GM19463 (cell line): ENCODE data around the gene GPSM3.
A peak's percentile ranks its signal among the peaks of the same experiment; 100 is the strongest.
"Not testable (repeated sequence)": the region's sequence is repeated elsewhere in the genome, so short reads cannot be mapped to it uniquely, and the experiment has no call there.

Experiments used
- ATAC-seq: cut with Tn5 transposase; IDR thresholded peaks from one replicate; pipeline ENCODE4 v1.9.1; 2021; ENCODE audit warnings: mild to moderate bottlenecking, moderate library complexity; ENCODE audit not compliant: unreplicated experiment

GPSM3 gene

GRCh38 chr6:32203426-32204267, 11.2 kb upstream of the GPSM3 start:
- no peak for ATAC-seq

DNA sequence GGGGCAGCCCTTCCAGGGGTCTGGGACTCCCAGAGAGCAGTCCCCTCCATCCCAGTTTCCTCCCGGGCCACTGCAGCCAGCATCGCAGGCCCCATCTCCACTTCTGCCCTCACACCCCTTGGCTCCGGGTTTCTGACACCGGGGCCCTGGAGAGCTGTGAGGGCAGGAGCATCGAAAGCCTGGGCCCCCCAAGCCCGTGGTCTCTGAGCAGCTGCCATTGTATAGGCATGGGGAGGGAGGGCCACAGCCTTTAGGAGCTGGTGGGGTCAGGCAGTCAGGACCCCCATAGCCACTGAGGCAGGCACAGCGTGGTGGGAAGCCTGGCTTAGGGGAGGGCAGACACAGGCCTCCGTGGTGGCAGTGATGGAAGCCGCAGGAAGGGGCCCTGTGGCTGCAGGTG, 9.7 kb upstream of the GPSM3 start:
- ATAC-seq, result no peak

GRCh38 chr6:32200711-32201475, 8.4 kb upstream of the GPSM3 start:
- no peak for ATAC-seq

DNA sequence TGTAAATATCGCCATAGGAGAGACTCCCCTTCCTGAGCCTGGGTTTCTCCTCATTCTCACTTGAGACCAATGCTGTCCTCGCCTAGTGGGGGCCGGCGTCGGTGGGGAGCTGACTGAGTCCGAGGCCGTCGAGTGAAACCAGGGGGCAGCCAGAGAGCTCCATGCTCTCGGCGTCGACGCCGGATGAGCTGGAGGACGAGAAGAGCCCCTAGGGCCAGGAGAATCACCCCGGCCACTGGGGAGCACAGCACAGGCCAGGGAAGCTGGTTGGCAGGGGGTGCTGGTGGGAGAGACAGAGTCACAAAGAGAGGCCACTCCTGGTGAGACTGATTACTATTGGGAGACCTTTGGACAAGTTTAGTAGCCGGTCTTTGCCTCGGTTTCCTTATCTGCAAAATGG, 6.4 kb upstream of the GPSM3 start:
- ATAC-seq, result no peak

GRCh38 chr6:32198345-32198696, 5.9 kb upstream of the GPSM3 start:
- ATAC-seq, result no peak

DNA sequence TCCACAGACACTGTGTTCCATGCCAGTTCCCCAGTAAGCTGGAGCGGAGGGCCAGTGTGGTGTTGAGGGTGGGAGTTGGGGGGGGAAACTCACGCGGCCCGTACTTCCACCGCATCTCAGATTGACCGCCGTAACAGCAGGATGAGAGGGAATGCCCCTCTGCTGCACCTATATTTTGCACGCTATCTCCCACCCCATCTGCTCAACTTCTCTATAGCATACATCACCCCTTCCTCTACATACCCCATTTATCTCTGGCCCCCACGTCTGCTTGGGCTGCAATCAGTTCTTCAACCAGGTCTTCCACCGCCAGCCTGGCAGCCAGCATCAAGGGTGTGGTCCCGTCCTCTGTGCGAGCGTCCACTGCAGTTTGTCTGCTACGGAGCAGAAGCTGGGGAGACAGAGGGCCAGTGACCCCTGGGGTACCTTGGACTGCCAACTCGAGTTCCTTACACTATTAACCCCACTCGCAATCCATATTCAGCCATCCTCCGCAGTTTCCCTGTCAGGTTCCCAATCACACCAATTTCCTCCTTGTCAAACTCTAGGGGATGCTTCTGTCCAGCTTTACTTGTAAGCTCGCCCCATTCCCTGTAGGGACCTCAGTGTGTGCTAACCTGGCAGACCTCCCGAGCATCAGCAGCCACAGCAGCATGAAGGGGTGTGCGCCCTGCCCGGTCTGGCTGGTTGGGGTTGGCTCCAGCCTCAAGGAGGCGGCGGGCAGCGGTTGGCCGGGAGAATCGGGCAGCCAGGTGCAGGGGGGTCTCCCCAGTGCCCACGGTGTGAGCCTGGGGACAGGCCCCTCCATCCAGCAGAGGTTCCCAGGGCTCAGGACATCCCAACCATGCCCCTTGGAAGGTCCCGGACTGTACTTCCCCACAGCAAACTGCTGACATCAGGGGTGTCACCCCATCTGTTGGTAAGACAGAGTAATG, 4.5 kb upstream of the GPSM3 start:
- no peak for ATAC-seq

GRCh38 chr6:32195902-32196681, 3.6 kb upstream of the GPSM3 start:
- peak; percentile 75 for ATAC-seq

GRCh38 chr6:32195652-32195901, 3.1 kb upstream of the GPSM3 start:
- ATAC-seq, result peak; percentile 76

GRCh38 chr6:32194825-32195651, 2.6 kb upstream of the GPSM3 start:
- ATAC-seq, result no peak

DNA sequence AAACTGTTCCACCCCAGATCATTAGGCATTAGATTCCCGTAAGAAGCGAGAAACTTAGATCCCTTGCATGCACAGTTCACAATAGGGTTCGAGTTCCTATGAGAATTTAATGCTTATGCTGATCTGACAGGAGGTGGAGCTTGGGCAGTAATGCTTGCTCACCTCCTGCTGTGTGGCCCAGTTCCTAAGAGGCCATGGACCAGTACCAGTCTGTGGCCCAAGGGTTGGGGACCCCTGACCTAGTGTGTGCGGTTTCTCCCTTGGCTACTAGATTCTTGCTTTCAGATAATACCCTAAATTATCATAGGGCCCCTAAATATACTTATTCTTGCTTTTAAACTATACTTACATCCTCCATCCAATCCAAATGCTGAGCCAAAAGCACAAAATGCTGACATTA, 1.9 kb upstream of the GPSM3 start:
- no peak for ATAC-seq

DNA sequence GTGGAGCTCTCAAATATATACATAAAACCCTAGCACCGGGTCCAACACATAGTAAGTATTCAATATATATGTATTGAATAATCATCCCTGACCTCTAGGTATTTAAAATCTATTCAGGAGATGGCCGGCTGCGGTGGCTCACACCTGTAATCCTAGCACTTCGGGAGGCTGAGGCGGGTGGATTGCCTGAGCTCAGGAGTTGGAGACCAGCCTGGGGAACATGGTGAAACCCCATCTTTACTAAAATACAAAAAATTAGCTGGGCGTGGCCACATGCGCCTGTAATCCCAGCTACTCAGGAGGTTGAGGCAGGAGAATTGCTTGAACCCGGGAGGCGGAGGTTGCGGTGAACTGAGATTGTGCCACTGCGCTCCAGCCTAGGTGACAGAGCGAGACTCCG, 653 bp upstream of the GPSM3 start:
- ATAC-seq, result not testable (repeated sequence)

GRCh38 chr6:32191696-32192607, 491 bp downstream of the GPSM3 start:
- no peak for ATAC-seq

GRCh38 chr6:32190911-32191677, 1.3 kb downstream of the GPSM3 start:
- no peak for ATAC-seq

DNA sequence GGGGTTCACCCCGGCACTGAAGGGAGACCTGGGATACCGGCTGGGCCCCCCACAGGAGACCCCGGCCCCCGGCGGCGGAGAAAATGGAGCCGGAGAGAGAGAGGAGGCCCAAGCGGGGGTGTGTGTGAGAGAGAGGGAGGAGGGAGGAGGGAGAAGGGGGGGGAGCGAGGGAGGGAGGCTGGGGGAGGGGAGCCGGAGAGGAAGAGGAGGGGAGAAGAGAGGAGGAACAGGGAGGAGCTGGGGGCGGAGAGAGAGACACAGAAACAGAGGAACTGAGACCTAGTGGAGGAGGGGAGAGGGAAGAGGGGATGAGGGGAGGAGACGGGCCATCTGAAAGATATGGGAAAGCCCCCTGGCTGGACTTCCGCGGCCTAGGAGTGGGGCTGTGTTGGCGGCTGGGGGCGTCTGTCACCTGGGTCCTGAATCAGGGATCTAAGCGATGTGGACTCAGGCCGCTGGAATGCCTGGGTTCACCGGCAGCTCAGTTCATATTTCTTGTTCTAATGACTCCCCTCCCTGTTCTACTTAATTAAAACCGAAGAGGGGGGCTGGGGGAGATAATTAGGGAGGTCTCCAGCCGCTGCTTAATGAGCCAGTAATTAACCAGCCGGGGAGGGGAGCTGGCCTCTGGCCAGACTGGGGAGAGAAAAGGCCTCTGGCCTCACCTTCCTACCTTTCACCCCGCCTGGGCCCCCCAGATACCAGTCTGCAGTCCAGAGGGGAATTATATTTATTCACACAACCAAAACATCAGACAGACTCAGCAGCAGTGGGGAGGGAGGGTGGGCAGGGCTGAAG, 2.2 kb downstream of the GPSM3 start, which contains the start of gene PBX2:
Gene PBX2 (minus strand): TSS at position 149 of the 798 bp plus-strand sequence. CDS start 287 bp downstream, outside the sequence.
- ATAC-seq, result peak; percentile 60

DNA sequence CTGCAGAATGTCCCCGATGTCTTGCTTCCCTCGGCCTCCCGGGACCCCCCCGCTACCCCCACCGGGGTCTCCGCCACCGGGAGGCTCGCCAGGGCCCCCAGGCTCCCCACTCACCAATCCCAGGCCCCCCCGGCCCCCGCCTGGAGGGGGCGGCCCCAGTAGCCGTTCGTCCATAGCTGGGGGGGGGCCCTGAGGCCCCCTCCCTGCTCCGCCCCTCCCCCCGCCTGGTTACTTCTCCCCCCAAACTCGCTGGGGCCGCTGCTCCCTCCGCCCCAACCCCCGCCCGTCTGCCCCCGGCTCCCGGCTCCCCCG, 2.7 kb downstream of the GPSM3 start:
- no peak for ATAC-seq

DNA sequence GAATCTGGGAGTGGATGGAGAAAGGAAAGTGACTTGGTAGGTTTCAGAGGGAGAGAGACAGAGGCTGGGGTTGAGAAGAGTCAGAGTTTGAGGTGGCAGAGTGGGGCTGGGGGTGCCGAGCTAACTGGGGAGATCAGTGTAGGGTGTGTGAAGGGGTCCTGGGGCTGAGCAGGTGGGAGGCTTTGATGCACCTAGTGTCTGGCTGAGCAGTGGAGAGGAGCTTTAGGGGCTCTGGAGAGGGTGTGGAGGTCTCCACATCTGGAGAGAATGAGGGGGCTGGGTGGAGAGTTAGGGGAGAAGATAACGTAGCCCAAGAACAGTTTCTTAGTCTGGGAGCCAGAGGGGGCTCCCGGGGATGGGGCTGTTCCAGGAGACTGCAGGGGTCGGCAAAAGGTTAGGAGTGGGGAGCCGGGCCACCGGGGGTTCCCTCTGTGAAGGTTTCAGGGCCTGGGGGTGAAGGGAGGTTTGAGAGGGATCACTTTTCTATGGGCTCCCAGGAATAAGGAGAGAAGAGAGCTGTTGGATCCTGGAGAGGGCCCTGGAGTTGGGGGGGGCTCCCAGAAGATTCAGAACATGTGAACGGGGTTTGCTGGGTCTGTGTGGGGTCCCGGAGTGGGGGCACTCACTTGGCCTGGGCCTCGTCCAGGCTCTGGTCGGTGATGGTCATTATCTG, 3.2 kb downstream of the GPSM3 start:
- ATAC-seq, result no peak
